ENCODE data around the gene TMEM92.

TMEM92 gene

GRCh38 chr17:50323060-50323459 lies 48.8 kb downstream of the TMEM92 start:
- TF ChIP-seq TSHZ2 (CRISPR knock-in tag; IDR thresholded peaks at IDR 0.05), result no peak
- no peak for TF ChIP-seq OSR1 (CRISPR knock-in tag; IDR thresholded peaks at IDR 0.05)
- TF ChIP-seq SNAI2 (CRISPR knock-in tag; IDR thresholded peaks at IDR 0.05), result no peak
- TF ChIP-seq ESRRG (CRISPR knock-in tag; IDR thresholded peaks at IDR 0.05), result no peak
- no peak for TF ChIP-seq TOX (CRISPR knock-in tag; IDR thresholded peaks at IDR 0.05; ENCODE audit: borderline replicate concordance)
- no peak for TF ChIP-seq GLIS3 (CRISPR knock-in tag; IDR thresholded peaks at IDR 0.05)
- TF ChIP-seq ZNF8 (CRISPR knock-in tag; IDR thresholded peaks at IDR 0.05), result no peak
- no peak for TF ChIP-seq BACH2 (CRISPR knock-in tag; IDR thresholded peaks at IDR 0.05; ENCODE audit: borderline replicate concordance)
- TF ChIP-seq ISL1 (CRISPR knock-in tag; IDR thresholded peaks at IDR 0.05), result no peak
- TF ChIP-seq ZC3H10 (CRISPR knock-in tag; IDR thresholded peaks at IDR 0.05), result no peak
- no peak for TF ChIP-seq ARNTL (CRISPR knock-in tag; IDR thresholded peaks at IDR 0.05; ENCODE audit: borderline replicate concordance, low read depth)
- no peak for TF ChIP-seq CREB5 (CRISPR knock-in tag; IDR thresholded peaks at IDR 0.05; ENCODE audit: low read depth)
- TF ChIP-seq ZFP3 (CRISPR knock-in tag; IDR thresholded peaks at IDR 0.05), result no peak
- TF ChIP-seq CSRNP3 (CRISPR knock-in tag; IDR thresholded peaks at IDR 0.05), result no peak
- TF ChIP-seq PPARA (CRISPR knock-in tag; IDR thresholded peaks at IDR 0.05; ENCODE audit: borderline replicate concordance), result no peak
- TF ChIP-seq CSDC2 (CRISPR knock-in tag; IDR thresholded peaks at IDR 0.05), result no peak
- TF ChIP-seq ZNF565 (CRISPR knock-in tag; conservative IDR thresholded peaks at IDR 0.05; ENCODE audit: low read depth), result no peak
- no peak for ATAC-seq

GRCh38 chr17:50325906-50326305 lies 51.6 kb downstream of the TMEM92 start:
- TF ChIP-seq CSDC2 (CRISPR knock-in tag; IDR thresholded peaks at IDR 0.05) (no peak), ZC3H10 (CRISPR knock-in tag; IDR thresholded peaks at IDR 0.05) (no peak), OSR1 (CRISPR knock-in tag; IDR thresholded peaks at IDR 0.05) (no peak), ESRRG (CRISPR knock-in tag; IDR thresholded peaks at IDR 0.05) (no peak), GLIS3 (CRISPR knock-in tag; IDR thresholded peaks at IDR 0.05) (no peak), ZNF8 (CRISPR knock-in tag; IDR thresholded peaks at IDR 0.05) (no peak), ZNF70 (CRISPR knock-in tag; IDR thresholded peaks at IDR 0.05) (no peak), RARB (CRISPR knock-in tag; IDR thresholded peaks at IDR 0.05) (no peak)
- no peak for ATAC-seq

- no peak for TF ChIP-seq TCF4 (CRISPR knock-in tag; IDR thresholded peaks at IDR 0.05; ENCODE audit: borderline replicate concordance)
- TF ChIP-seq TOX (CRISPR knock-in tag; IDR thresholded peaks at IDR 0.05; ENCODE audit: borderline replicate concordance), result no peak
- no peak for TF ChIP-seq POU6F1 (CRISPR knock-in tag; IDR thresholded peaks at IDR 0.05; ENCODE audit: borderline replicate concordance, low read depth)
- no peak for TF ChIP-seq ARNTL (CRISPR knock-in tag; IDR thresholded peaks at IDR 0.05; ENCODE audit: borderline replicate concordance, low read depth)
- TF ChIP-seq BACH2 (CRISPR knock-in tag; IDR thresholded peaks at IDR 0.05; ENCODE audit: borderline replicate concordance), result no peak
- no peak for TF ChIP-seq PPARA (CRISPR knock-in tag; IDR thresholded peaks at IDR 0.05; ENCODE audit: borderline replicate concordance)
- TF ChIP-seq ZNF8 (CRISPR knock-in tag; IDR thresholded peaks at IDR 0.05), result no peak
- no peak for TF ChIP-seq PATZ1 (CRISPR knock-in tag; IDR thresholded peaks at IDR 0.05; ENCODE audit: borderline replicate concordance)
- TF ChIP-seq ZNF565 (CRISPR knock-in tag; conservative IDR thresholded peaks at IDR 0.05; ENCODE audit: low read depth), result no peak
- ATAC-seq, result no peak
Measured at GRCh38 chr17:50326831-50327364, 52.6 kb downstream of the TMEM92 start.

Data from SK-N-SH treated with all-trans-retinoic acid at 6 μM for 48 hours (cell line).